K562 (cell line): Measurements from ENCODE around the gene SP100.

Source experiments
- ATF7 ChIP-seq: fragments of 450-650 bp; IDR thresholded peaks from 2 replicates; pipeline ENCODE4 v1.7.1; 2014; ENCODE audit warnings: mild to moderate bottlenecking, moderate library complexity
- TF ChIP-seq, protein P1 (sequence below): fragments of 250-450 bp; sonication (Bioruptor Pico); IDR thresholded peaks from 2 replicates; pipeline ENCODE4 v1.5.0; 2022; ENCODE audit warnings: mild to moderate bottlenecking

DNA sequence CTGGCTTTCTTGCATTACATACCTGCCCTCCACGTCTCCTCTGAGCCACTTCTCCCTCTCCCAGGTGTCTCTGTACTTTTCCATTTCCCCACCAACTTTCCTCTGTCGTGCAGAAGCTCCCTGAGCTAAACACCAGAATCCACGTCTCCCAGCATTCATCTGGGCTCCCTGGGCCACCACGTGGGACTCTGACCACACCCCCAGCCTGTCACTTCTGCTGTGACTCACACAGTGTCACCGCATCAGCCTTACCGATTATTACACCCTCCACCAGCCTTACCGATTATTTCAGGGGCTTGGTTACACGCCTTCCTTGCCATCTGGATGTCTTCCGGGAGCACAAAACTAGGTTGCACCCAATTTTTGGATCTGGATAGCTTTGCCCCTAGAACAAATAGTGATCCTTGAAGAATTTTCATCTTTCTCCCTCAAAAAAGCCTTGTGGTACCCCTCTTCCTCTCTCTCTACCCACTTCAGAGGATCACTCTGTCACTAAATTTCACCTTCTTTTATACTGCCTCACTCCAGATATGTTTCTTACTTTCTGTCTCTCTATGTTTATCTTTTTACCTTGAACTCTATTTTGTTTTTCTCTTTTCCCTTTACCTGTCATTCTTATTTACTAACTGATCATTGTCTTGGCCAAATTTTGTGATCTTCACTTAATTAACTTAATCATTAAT, 159.8 kb downstream of the SP100 start:
- TF ChIP-seq, protein P1, sequence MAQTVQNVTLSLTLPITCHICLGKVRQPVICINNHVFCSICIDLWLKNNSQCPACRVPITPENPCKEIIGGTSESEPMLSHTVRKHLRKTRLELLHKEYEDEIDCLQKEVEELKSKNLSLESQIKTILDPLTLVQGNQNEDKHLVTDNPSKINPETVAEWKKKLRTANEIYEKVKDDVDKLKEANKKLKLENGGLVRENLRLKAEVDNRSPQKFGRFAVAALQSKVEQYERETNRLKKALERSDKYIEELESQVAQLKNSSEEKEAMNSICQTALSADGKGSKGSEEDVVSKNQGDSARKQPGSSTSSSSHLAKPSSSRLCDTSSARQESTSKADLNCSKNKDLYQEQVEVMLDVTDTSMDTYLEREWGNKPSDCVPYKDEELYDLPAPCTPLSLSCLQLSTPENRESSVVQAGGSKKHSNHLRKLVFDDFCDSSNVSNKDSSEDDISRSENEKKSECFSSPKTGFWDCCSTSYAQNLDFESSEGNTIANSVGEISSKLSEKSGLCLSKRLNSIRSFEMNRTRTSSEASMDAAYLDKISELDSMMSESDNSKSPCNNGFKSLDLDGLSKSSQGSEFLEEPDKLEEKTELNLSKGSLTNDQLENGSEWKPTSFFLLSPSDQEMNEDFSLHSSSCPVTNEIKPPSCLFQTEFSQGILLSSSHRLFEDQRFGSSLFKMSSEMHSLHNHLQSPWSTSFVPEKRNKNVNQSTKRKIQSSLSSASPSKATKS (CRISPR knock-in tag), result no peak
- TF ChIP-seq ATF7, result no peak
